Activated T-helper 9 cell treated with anti-CD3 and anti-CD28 coated beads, Interleukin-2, amount 50 U/mL, for 16 hours (primary cell): Measurements from ENCODE around the gene STX1A.
"Not testable (repeated sequence)": the region's sequence is repeated elsewhere in the genome, so short reads cannot be mapped to it uniquely, and the experiment has no call there.

Experiments
- DNase-seq: peaks from one replicate; pipeline ENCODE4 v3.0.0-alpha.2; 2020; ENCODE audit warnings: low read depth

STX1A gene

GRCh38 chr7:73735528-73735905 is 16.0 kb upstream of the STX1A start:
- no peak for DNase-seq

- peak; percentile 75 for DNase-seq
Observed at GRCh38 chr7:73734619-73735527, 15.4 kb upstream of the STX1A start.

- no peak for DNase-seq
Observed at GRCh38 chr7:73732397-73732796, 12.9 kb upstream of the STX1A start.

DNA sequence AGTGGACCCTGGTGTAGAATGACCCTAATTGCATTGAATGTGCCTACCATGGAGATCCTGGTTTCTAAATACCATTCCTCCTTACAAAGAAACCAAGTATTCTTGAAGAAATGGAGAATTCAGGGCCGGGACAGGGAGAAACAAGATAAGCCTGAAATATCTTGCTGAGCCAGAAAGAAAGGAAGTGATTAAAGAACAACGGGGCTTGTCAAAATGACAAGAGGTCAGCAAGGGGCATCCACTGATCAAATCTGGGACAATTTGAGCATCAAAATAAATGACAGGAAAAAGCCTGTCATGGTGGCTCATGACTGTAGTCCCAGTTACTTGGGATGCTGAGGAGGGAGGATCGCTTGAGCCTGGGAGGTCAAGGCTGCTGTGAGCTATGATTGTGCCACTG is 11.0 kb upstream of the STX1A start:
- DNase-seq: no peak

GRCh38 chr7:73728551-73728950 is 9.1 kb upstream of the STX1A start:
- DNase-seq: no peak

DNA sequence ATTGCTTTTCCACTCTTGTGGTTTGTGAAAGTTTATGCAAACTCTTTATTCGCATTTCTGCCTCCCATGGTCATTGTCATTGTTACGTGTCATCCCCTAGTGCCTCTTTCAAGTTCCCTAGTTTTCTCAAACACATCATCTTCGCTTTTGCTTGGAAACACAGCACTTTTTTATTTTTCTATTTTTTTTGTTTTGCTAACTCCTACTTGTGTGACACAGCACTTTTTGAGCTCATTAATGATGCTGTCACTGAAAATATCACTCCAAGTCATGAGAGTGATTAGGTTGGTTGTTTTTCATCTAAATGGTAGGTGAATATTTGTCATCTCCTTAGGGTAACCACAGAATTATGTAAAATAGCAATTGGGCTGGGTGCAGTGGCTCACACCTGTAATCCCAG is 8.5 kb upstream of the STX1A start:
- DNase-seq: no peak

GRCh38 chr7:73726083-73726466 is 6.6 kb upstream of the STX1A start:
- DNase-seq: no peak

GRCh38 chr7:73723813-73724212 is 4.3 kb upstream of the STX1A start:
- no peak for DNase-seq

GRCh38 chr7:73722785-73723184 is 3.3 kb upstream of the STX1A start:
- no peak for DNase-seq

- DNase-seq: not testable (repeated sequence)
Observed at GRCh38 chr7:73722182-73722581, 2.7 kb upstream of the STX1A start.

DNA sequence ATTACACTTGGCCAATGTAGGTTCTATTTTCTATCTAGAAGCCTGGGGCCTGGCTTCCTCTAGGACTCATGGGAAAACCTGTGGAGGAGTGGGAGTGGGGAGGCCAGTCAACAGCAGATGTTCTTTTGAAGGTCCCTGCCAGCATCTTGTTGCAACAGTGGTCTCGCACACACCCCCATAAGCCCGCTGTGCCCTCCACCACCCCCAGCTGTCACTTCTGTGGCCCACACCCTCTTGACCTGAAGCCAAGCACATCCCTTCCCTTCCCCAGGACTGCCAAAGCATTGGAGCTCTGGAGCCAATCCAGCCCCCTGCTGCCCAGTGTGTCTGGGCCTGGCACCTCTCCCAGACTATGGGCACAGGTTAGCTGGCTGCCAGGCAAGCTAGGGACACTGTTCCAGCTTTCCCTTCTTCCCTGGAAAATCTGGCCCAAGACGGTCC is 1.9 kb upstream of the STX1A start:
- no peak for DNase-seq

DNA sequence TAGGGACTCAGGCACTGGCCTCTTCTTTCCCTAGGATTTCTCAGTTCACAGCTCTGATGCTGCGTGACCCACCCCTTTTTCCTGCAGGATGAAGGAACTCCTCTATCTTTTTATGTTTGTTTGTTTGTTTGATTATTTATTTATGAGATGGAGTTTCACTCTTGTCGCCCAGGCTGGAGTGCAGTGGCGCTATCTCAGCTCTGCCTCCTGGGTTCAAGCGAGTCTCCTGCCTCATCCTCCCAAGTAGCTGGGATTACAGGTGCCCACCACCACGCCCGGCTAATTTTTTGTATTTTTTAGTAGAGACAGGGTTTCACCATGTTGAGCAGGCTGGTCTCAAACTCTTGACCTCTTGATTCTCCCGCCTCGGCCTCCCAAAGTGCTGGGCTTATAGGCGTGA is 974 bp upstream of the STX1A start:
- not testable (repeated sequence) for DNase-seq

DNA sequence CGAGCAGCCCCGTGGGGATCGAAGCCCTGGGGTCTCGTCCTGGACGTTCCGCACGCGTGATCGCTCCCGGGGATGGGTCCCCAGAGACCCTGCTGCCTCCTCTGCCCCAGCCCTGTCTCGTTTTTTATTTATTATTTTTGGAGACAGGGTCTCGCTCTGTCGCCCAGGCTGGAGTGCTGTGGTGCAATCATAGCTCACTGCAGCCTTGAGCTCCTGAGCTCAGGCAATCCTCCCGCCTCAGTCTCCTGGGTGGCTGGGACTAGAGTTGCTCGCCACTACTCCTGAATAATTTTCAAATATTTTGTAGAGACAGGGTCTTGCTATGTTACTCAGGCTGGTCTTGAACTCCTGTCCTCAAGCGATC is 319 bp upstream of the STX1A start:
- DNase-seq: no peak

GRCh38 chr7:73718438-73718881 is 1.0 kb downstream of the STX1A start:
- DNase-seq: no peak

DNA sequence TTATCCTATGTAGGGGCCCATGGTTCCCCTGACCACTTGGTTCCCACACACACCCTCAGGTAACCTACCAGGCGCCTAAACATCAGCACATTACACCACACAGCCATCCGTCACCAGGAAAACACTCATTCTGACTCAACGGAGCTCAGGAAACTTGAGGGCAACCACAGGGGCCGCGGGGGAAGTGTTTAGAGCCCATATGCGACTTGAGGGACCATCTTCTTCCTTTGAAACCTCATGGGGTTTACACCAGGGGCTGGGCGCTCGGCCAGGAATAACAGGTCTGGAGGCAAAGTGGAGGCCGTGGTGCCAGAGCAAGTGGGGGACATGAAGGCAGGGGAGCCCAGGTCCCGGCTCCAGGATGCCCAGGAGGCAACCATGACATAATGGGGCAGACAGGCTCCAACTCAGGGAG is 1.5 kb downstream of the STX1A start:
- peak; percentile 70 for DNase-seq

- no peak for DNase-seq
Observed at GRCh38 chr7:73717025-73717807, 2.3 kb downstream of the STX1A start.

DNA sequence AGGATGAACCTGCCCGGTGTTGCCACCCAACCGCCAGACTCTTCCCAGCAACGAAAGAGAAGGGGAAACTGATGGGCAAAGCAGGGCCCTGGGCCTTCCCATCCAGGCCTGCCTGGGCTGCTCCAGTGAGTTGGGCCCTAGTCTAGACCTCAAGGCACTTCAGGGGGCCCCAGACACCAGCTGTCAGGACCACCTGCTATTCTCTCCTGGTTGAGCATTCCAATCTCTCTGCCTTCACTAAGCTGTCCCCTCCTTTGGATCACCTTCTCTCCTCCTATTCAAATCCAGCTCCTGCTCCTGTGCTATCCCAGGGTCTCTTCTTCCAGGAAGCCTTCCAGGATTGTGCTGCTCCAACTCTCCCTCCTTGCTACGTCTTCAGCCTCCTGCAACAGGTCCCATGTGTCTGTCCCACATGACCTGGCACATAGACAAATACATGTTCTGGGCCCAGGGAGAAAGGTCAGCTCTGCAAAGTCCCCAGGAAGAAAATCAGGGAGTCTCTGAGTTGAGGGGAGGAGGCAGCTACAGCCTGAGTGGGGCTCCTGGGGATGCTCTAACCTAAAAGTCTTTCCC is 3.1 kb downstream of the STX1A start:
- DNase-seq: no peak

GRCh38 chr7:73715648-73716317 is 3.7 kb downstream of the STX1A start:
- no peak for DNase-seq

- not testable (repeated sequence) for DNase-seq
Observed at GRCh38 chr7:73713319-73713718, 6.2 kb downstream of the STX1A start.

- no peak for DNase-seq
Observed at GRCh38 chr7:73712773-73713172, 6.7 kb downstream of the STX1A start.

DNA sequence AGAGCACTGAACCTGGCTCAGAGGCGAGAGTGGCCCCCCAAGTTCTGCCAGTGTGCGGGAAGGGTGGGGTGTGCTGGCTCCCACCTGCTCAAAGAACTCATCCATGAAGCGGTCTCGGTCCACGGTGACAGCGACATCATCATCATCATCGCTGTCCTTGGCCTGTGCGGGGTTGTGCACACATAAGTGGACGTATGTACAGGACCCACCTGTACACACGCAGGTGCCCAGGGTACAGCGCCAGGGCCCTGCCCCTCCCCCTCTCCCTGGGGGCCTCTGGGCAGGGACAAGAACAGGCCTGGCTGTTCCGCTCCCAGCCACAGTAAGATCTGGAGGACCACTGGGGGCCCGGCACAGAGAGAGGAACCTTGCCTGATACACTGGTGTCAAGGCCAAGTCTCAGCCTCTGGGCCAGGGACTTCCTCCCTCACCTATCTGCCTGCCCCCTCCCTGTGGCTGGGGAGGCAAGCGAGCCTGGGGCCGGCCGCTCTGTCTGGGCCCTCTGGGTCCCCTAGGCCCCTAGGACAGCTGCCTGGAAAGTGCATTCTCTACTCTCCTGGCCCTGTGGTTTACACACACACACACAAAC is 10.4 kb downstream of the STX1A start:
- no peak for DNase-seq
